Brain pericyte (primary cell): Measurements from ENCODE around the gene SLIT3.

Experiments used
- DNase-seq: peaks from one replicate; pipeline ENCODE4 v3.0.0-alpha.2; 2012; ENCODE audit warnings: low read depth, low spot score

The SLIT3 gene

GRCh38 chr5:168892618-168893186, 408.2 kb downstream of the SLIT3 start:
- no peak for DNase-seq

GRCh38 chr5:168890816-168891812, 409.8 kb downstream of the SLIT3 start:
- DNase-seq = no peak

GRCh38 chr5:168889039-168889438, 411.9 kb downstream of the SLIT3 start:
- no peak for DNase-seq

GRCh38 chr5:168887931-168888330, 413.0 kb downstream of the SLIT3 start:
- no peak for DNase-seq

- no peak for DNase-seq
These were observed 414.8 kb downstream of the SLIT3 start for GRCh38 chr5:168886157-168886556.

- no peak for DNase-seq
These were observed 415.4 kb downstream of the SLIT3 start for GRCh38 chr5:168885324-168886120.

- DNase-seq = no peak
These were observed 416.9 kb downstream of the SLIT3 start for GRCh38 chr5:168883991-168884390.

GRCh38 chr5:168883281-168883741, 417.6 kb downstream of the SLIT3 start:
- DNase-seq = no peak

- no peak for DNase-seq
These were observed 418.7 kb downstream of the SLIT3 start for GRCh38 chr5:168882283-168882682.

- DNase-seq = no peak
These were observed 419.4 kb downstream of the SLIT3 start for GRCh38 chr5:168881427-168882149.

- no peak for DNase-seq
These were observed 421.0 kb downstream of the SLIT3 start for GRCh38 chr5:168879929-168880328.

GRCh38 chr5:168879331-168879730, 421.6 kb downstream of the SLIT3 start:
- DNase-seq = no peak

- DNase-seq = no peak
These were observed 422.7 kb downstream of the SLIT3 start for GRCh38 chr5:168878135-168878745.

GRCh38 chr5:168877132-168877892, 423.6 kb downstream of the SLIT3 start:
- no peak for DNase-seq

GRCh38 chr5:168876419-168876818, 424.5 kb downstream of the SLIT3 start:
- DNase-seq = no peak

GRCh38 chr5:168875832-168876231, 425.1 kb downstream of the SLIT3 start:
- no peak for DNase-seq

- no peak for DNase-seq
These were observed 426.1 kb downstream of the SLIT3 start for GRCh38 chr5:168874713-168875380.

- no peak for DNase-seq
These were observed 428.7 kb downstream of the SLIT3 start for GRCh38 chr5:168872246-168872645.

GRCh38 chr5:168870910-168871309, 430.0 kb downstream of the SLIT3 start:
- DNase-seq = no peak
